ENCODE results near the gene ZNF326. TPM values are rescaled to one million over a fixed set of nuclear protein-coding genes. Genes with fewer than 3 reads are reported as not detected.

ZNF326 gene, protein sequence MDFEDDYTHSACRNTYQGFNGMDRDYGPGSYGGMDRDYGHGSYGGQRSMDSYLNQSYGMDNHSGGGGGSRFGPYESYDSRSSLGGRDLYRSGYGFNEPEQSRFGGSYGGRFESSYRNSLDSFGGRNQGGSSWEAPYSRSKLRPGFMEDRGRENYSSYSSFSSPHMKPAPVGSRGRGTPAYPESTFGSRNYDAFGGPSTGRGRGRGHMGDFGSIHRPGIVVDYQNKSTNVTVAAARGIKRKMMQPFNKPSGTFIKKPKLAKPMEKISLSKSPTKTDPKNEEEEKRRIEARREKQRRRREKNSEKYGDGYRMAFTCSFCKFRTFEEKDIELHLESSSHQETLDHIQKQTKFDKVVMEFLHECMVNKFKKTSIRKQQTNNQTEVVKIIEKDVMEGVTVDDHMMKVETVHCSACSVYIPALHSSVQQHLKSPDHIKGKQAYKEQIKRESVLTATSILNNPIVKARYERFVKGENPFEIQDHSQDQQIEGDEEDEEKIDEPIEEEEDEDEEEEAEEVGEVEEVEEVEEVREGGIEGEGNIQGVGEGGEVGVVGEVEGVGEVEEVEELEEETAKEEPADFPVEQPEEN
- total RNA-seq, result 0.75 TPM

GRCh38 chr1:89994805-89995597 lies at the start of gene ZNF326:
ZNF326 (plus strand) TSS chr1:89995110; CDS start chr1:89995258, 148 bp downstream.
- peak within 1 kb of the TSS; percentile 85 to 97 for H3K27ac ChIP-seq
- no peaks in the 10 kb centered on the region for H3K27me3 ChIP-seq
- TF ChIP-seq, protein P1, sequence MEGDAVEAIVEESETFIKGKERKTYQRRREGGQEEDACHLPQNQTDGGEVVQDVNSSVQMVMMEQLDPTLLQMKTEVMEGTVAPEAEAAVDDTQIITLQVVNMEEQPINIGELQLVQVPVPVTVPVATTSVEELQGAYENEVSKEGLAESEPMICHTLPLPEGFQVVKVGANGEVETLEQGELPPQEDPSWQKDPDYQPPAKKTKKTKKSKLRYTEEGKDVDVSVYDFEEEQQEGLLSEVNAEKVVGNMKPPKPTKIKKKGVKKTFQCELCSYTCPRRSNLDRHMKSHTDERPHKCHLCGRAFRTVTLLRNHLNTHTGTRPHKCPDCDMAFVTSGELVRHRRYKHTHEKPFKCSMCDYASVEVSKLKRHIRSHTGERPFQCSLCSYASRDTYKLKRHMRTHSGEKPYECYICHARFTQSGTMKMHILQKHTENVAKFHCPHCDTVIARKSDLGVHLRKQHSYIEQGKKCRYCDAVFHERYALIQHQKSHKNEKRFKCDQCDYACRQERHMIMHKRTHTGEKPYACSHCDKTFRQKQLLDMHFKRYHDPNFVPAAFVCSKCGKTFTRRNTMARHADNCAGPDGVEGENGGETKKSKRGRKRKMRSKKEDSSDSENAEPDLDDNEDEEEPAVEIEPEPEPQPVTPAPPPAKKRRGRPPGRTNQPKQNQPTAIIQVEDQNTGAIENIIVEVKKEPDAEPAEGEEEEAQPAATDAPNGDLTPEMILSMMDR (IDR thresholded peaks at IDR 0.05), result peak in 1 of 3 experiments; percentile 9
- DNase-seq (ENCODE audit: low spot score in 2 of 2), result peak; percentile 81 to 97
- H3K4me1 ChIP-seq, result peaks cover 0 to 17% of the 10 kb centered on the region in 2 donors
- H3K4me3 ChIP-seq, result peak within 1 kb of the TSS; percentile 71 to 93
- no peaks in the 10 kb centered on the region for H3K36me3 ChIP-seq
- intact Hi-C loops (cut with DNase I), result loop anchor here (2.0 to 10.0 kb wide), 7 partner anchors 173 to 1313 kb away; partner anchors contain the start of genes GTF2B, LRRC8C, LRRC8D and PKN2
- H3K9me3 ChIP-seq, result no peaks in the 10 kb centered on the region

DNA sequence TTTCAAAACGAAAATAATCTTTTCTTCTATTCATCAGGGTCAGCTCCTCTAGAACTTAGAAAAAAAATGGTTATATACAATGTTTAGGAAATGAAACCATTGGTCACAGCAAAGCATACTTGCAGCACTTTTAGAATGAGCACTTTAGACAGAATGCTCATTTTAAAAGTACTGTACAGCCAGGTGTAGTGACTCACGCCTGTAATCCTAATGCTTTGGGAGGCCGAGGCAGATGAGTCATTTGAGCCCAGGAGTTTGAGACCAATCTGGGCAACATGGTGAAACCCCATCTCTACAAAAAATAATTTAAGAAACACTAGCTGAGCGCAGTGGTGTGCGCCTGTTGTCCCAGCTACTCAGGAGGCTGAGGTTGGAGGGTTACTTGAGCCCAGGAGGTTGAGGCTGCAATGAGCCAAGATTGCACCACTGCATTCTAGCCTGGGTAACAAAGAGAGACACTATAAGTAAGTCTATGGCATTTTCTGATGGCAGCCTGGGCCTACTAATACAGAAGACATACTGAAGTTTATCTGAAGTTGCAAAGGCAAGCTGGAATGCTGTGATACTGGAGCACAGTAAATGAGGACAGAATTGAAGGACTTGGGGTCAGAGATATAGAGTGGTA lies 48.9 kb upstream of the ZNF326 start:
- Histone ChIP-seq H3K36me3 (no peaks in the 10 kb centered on the region), H3K4me3 (no peak overlapping the region), H3K9me3 (no peaks in the 10 kb centered on the region), H3K4me1 (no peaks in the 10 kb centered on the region), H3K27me3 (no peaks in the 10 kb centered on the region), H3K27ac (no peak overlapping the region)
- DNase-seq (ENCODE audit: low spot score in 2 of 2), result no peak
- intact Hi-C loops (cut with DNase I), result no loop called here
- TF ChIP-seq, protein P1 (IDR thresholded peaks at IDR 0.05), result no peak

DNA sequence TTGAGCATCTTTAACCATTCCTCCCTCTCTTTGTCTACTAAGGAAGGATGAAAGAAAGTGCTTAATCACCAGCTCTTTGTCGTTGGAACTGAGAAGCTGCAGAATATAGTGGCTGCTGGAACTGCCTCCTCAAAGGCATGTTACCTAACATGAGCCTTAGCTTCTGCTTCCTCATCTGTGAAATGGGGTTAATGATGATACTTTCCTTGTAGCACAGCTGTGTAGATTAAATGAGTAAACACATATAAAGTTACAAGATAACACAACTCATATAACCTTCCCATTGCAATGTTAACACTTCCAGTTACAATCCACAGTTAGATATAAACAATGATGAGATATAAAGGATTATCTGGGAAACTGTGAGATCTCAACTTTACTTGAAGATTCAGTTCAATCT lies 48.4 kb upstream of the ZNF326 start:
- H3K27ac ChIP-seq, result no peak overlapping the region
- no peaks in the 10 kb centered on the region for H3K36me3 ChIP-seq
- intact Hi-C loops (cut with DNase I), result no loop called here
- DNase-seq (ENCODE audit: low spot score in 2 of 2), result no peak
- H3K9me3 ChIP-seq, result no peaks in the 10 kb centered on the region
- no peak overlapping the region for H3K4me3 ChIP-seq
- no peaks in the 10 kb centered on the region for H3K27me3 ChIP-seq
- TF ChIP-seq, protein P1 (IDR thresholded peaks at IDR 0.05), result no peak
- H3K4me1 ChIP-seq, result no peaks in the 10 kb centered on the region

DNA sequence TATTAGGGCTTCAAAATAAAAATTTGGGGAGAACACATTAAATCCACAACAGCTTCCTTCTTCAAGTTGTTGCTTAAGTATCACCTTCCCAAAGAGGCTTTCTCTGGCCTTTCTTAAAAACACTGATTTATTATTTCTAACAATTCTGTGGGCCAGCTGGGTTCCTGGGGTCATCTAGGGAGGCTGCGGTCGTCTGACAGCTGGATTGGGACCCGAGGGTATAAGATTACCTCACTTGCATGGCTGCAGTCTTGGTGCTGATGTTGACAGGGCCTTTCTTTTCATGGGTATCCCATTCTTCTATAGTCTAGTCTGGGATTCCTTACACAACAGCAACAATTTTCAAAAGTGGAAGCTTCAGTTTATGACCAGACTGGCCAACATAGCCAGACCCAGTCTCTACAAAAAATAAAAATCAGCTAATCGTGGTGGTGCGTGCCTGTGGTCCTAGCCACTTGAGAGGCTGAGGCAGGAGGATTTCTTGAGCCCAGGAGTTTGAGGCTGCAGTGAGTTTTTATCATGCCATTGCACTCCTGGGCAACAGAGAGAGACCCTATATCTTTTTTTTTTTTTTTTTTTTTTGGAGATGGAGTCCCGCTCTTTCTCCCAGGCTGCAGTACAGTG lies 46.1 kb upstream of the ZNF326 start:
- H3K4me3 ChIP-seq, result no peak overlapping the region
- no peaks in the 10 kb centered on the region for H3K4me1 ChIP-seq
- intact Hi-C loops (cut with DNase I), result no loop called here
- DNase-seq (ENCODE audit: low spot score in 2 of 2), result no peak
- H3K36me3 ChIP-seq, result no peaks in the 10 kb centered on the region
- TF ChIP-seq, protein P1 (IDR thresholded peaks at IDR 0.05), result no peak
- H3K27ac ChIP-seq, result no peak overlapping the region
- H3K9me3 ChIP-seq, result no peaks in the 10 kb centered on the region
- H3K27me3 ChIP-seq, result no peaks in the 10 kb centered on the region
